GM12878 (cell line): ENCODE measurements around the gene OR2A5. TPM values are rescaled to one million over a fixed set of nuclear protein-coding genes. Genes with fewer than 3 reads are reported as not detected.

Experiments
- ATAC-seq: fragments of 200-7000 bp; cut with Tn5 transposase; 3 replicates; pipeline ENCODE4 v1.9.1; 2020; ENCODE audit warnings: mild to moderate bottlenecking, moderate library complexity
- BruUV-seq: library from RNA; stranded (reverse); fragments of 400-500 nt; replicated peaks from 2 replicates; lab custom pipeline; 2021; lab: Mats Ljungman, UMichigan
- CTCF ChIA-PET: fragments of 300-600 bp; sonication (Branson Sonifier 250); formaldehyde crosslinking; extraction: SDS; loops from one replicate; lab custom pipeline; 2021; ENCODE audit warnings: inconsistent platforms; lab: Yijun Ruan, JAX
- POLR2A ChIA-PET: fragments of 350-600 bp; formaldehyde crosslinking; extraction: SDS; loops from one replicate; lab custom pipeline; 2021; ENCODE audit warnings: inconsistent platforms; lab: Charles Lee
- RAD21 ChIA-PET: fragments of 300-600 bp; sonication (Branson Sonifier 250); formaldehyde crosslinking; loops from one replicate; lab custom pipeline; 2023; ENCODE audit warnings: antibody characterized with exemption; ENCODE audit not compliant: unreplicated experiment; lab: Charles Lee
- SMC1A ChIA-PET: fragments of 300-600 bp; sonication (Branson Sonifier 250); formaldehyde crosslinking; loops from one replicate; lab custom pipeline; 2023; ENCODE audit not compliant: unreplicated experiment, uncharacterized antibody; lab: Charles Lee
- DNase-seq: peaks from one replicate; pipeline ENCODE4 v3.0.0-alpha.2; 2011; ENCODE audit warnings: low read depth, low spot score
- FAIRE-seq: peaks from 3 replicates; lab custom pipeline; 2011; peaks lifted over from hg19 to GRCh38; lab: Jason Lieb, UNC
- H2AFZ ChIP-seq: 2 replicates; pipeline ENCODE4 v1.6.0; 2011; ENCODE audit warnings: low read depth, low read length, control low read depth; ENCODE audit not compliant: control insufficient read depth
- H3K27ac ChIP-seq: 2 replicates; pipeline ENCODE4 v1.5.1; 2011; ENCODE audit warnings: control low read depth; ENCODE audit not compliant: control insufficient read depth, insufficient read depth
- H3K27me3 ChIP-seq, 2 experiments: replicated peaks in 1 of 2; 2 replicates each; pipeline versions ENCODE4 v1.6.0 to v1.6.1; 2011; ENCODE audit warnings: low read length in 1 of 2; ENCODE audit not compliant: control insufficient read depth in 2 of 2, insufficient read depth in 2 of 2
- H3K36me3 ChIP-seq, 2 experiments: 2 replicates each; pipeline ENCODE4 v1.5.1; 2011; ENCODE audit warnings: low read length in 1 of 2; ENCODE audit not compliant: control insufficient read depth in 2 of 2, insufficient read depth in 2 of 2
- H3K4me1 ChIP-seq: 2 replicates; pipeline ENCODE4 v1.6.1; 2011; ENCODE audit warnings: mild to moderate bottlenecking, low read length, moderate library complexity, mixed read lengths; ENCODE audit not compliant: control insufficient read depth, insufficient read depth
- H3K4me2 ChIP-seq: 2 replicates; pipeline ENCODE4 v1.6.0; 2011; ENCODE audit warnings: control low read depth; ENCODE audit not compliant: control insufficient read depth, insufficient read depth
- H3K4me3 ChIP-seq: fragments of 200-600 bp; sonication (generic); 2 replicates; pipeline ENCODE4 v1.5.1; 2016
- H3K79me2 ChIP-seq: 2 replicates; pipeline ENCODE4 v1.6.0; 2011; ENCODE audit warnings: low read length; ENCODE audit not compliant: control insufficient read depth, insufficient read depth
- H3K9ac ChIP-seq: 2 replicates; pipeline ENCODE4 v1.8.0; 2011; ENCODE audit warnings: low read length, control low read depth, mixed read lengths; ENCODE audit not compliant: control insufficient read depth, insufficient read depth
- H3K9me3 ChIP-seq: replicated peaks from 3 replicates; pipeline ENCODE4 v1.5.1; 2011; ENCODE audit warnings: mild to moderate bottlenecking, low read length; ENCODE audit not compliant: control insufficient read depth, insufficient read depth
- H4K20me1 ChIP-seq: 2 replicates; pipeline ENCODE4 v1.6.0; 2011; ENCODE audit not compliant: control insufficient read depth, insufficient read depth
- CBX5 ChIP-seq: sonication (generic); IDR thresholded peaks from 2 replicates; pipeline ENCODE4 v1.6.1; 2016; ENCODE audit warnings: low read depth, moderate library complexity, mild to moderate bottlenecking, inconsistent platforms
- DPF2 ChIP-seq: fragments of 450-650 bp; IDR thresholded peaks from 2 replicates; pipeline ENCODE4 v1.6.1; 2017; ENCODE audit warnings: mild to moderate bottlenecking
- EED ChIP-seq: sonication (generic); IDR thresholded peaks from 2 replicates; pipeline ENCODE4 v1.6.1; 2016; ENCODE audit warnings: antibody characterized with exemption, low read depth
- HCFC1 ChIP-seq: fragments of 150-350 bp; IDR thresholded peaks from 2 replicates; pipeline ENCODE4 v1.6.1; 2014; ENCODE audit warnings: low read length
- HDGF ChIP-seq: fragments of 450-650 bp; IDR thresholded peaks from 2 replicates; pipeline ENCODE4 v1.6.1; 2016; ENCODE audit warnings: antibody characterized with exemption
- IKZF2 ChIP-seq, 2 experiments: fragments of 450-650 bp; IDR thresholded peaks; 2 replicates each; pipeline ENCODE4 v1.6.1; 2017; ENCODE audit warnings: mild to moderate bottlenecking in 2 of 2, moderate library complexity in 2 of 2
- JUNB ChIP-seq: IDR thresholded peaks from 2 replicates; pipeline ENCODE4 v1.6.1; 2016; ENCODE audit warnings: antibody characterized with exemption, mild to moderate bottlenecking
- MEF2B ChIP-seq: fragments of 450-650 bp; IDR thresholded peaks from 2 replicates; pipeline ENCODE4 v1.6.1; 2018; ENCODE audit warnings: mild to moderate bottlenecking, moderate library complexity; ENCODE audit not compliant: partially characterized antibody, poor library complexity, severe bottlenecking
- NFYA ChIP-seq: IDR thresholded peaks from 2 replicates; pipeline ENCODE4 v1.6.1; 2011; ENCODE audit warnings: low read depth, mild to moderate bottlenecking, low read length, improper control_type of control experiment, borderline replicate concordance
- POU2F2 ChIP-seq: IDR thresholded peaks from 3 replicates; pipeline ENCODE4 v1.6.1; 2011; ENCODE audit warnings: low read depth, mild to moderate bottlenecking, low read length, borderline replicate concordance
- STAT3 ChIP-seq: IDR thresholded peaks from 2 replicates; pipeline ENCODE4 v1.6.1; 2011; ENCODE audit warnings: low read depth, low read length, improper control_type of control experiment
- ZNF207 ChIP-seq: fragments of 450-650 bp; IDR thresholded peaks from 2 replicates; pipeline ENCODE4 v1.6.1; 2014; ENCODE audit warnings: antibody characterized with exemption, mild to moderate bottlenecking, borderline replicate concordance
- in situ Hi-C: fragments of 300-500 bp; cut with MboI; formaldehyde crosslinking; loops from 9 replicates; pipeline ENCODE4 v1.14.3; 2018; ENCODE audit warnings: mixed read lengths
- intact Hi-C: fragments of 100-400 bp; cut with micrococcal nuclease; formaldehyde crosslinking; loops from one replicate; pipeline ENCODE4 v1.14.2; 2022; ENCODE audit not compliant: unreplicated experiment
- polyA plus RNA-seq, 11 experiments: library from polyadenylated mRNA; depleted of rRNA in 4 of 11; unstranded in 6 of 11; stranded (reverse) in 5 of 11; fragments of >200 nt; fragmentation: Nextera tagmentation in 4 of 11; fragmentation: Illumina TruSeq in 1 of 11; extraction: Ambion mirVana in 4 of 11; extraction: Trizol in 1 of 11; gene quantifications; 1 replicate in 1 of 11; 2 replicates in 10 of 11; pipeline versions ENCODE4 v1.2.1 to v1.2.3, GENCODE V29; 2011 to 2016; ENCODE audit warnings: inconsistent platforms in 2 of 11, missing spikeins in 2 of 11, low read depth in 1 of 11
- total RNA-seq, 4 experiments: library from RNA; depleted of rRNA in 3 of 4; stranded (reverse); fragments of >200 nt in 3 of 4; fragmentation: Illumina TruSeq in 1 of 4; extraction: Trizol in 1 of 4; gene quantifications; 2 replicates each; pipeline versions ENCODE4 v1.2.1 to v1.2.3, GENCODE V29; 2013 to 2021
- TF ChIP-seq, protein P1 (sequence below): fragments of 450-650 bp; IDR thresholded peaks from 2 replicates; pipeline ENCODE4 v1.6.1; 2017; ENCODE audit warnings: mild to moderate bottlenecking, moderate library complexity
- TF ChIP-seq, protein P2 (sequence below), 3 experiments: IDR thresholded peaks in 2 of 3; conservative IDR thresholded peaks in 1 of 3; 2 replicates each; pipeline ENCODE4 v1.5.1; 2011; ENCODE audit warnings: low read depth in 3 of 3, low read length in 3 of 3, mild to moderate bottlenecking in 3 of 3, control low read depth in 2 of 3, moderate library complexity in 2 of 3, inconsistent platforms in 1 of 3, mixed read lengths in 1 of 3; ENCODE audit not compliant: control insufficient read depth in 2 of 3, insufficient read depth in 1 of 3; ENCODE audit errors: extremely low read depth in 1 of 3
- TF ChIP-seq, protein P3 (sequence below): fragments of 150-350 bp; IDR thresholded peaks from 2 replicates; pipeline ENCODE4 v1.6.1; 2016; ENCODE audit warnings: low read depth, low read length

Gene OR2A5
- total and polyA plus RNA-seq, 10 of the 15 experiments (the other 5 are each of a cell fraction or from before 2014, with no cell fraction given): 0.19 TPM; not detected in 9

DNA sequence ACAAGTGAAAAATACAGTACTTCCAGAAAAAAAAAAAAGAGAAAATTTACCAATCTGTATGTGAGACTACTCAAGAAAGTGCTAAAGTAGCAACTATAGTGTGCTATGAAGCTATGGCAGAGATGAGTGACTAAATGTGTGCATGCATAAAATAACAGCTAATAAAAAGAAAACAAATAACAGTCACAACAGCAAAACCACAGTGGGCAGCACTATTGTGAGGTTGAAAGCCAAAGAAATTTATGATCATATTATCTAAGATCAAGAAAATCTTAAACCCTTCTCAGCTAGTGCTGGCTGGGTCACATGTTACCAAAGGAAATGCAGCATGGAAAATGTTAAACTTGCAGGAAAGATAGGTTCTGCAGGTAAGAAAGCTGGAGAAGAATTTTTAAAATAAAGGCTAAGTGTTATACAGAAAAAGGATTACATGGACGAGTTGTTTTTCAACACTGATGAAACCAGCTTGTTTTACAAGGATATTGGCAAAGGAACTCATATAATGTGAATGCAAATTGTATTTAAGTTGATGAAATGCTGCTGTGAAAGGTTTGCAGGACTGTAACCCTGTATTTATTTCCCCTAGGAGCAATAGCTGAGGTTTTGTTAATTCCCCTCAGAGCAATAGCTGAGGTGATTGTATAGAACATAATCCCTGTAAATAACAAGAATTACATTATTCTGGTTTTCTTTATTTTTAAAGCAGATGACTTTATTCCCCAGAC is 15.6 kb upstream of the OR2A5 start (continued):
- TF ChIP-seq NFYA (no peak), CBX5 (no peak), JUNB (no peak), HDGF (no peak), POU2F2 (no peak), IKZF2 (IDR thresholded peaks at IDR 0.05) (no peak), STAT3 (no peak)

DNA sequence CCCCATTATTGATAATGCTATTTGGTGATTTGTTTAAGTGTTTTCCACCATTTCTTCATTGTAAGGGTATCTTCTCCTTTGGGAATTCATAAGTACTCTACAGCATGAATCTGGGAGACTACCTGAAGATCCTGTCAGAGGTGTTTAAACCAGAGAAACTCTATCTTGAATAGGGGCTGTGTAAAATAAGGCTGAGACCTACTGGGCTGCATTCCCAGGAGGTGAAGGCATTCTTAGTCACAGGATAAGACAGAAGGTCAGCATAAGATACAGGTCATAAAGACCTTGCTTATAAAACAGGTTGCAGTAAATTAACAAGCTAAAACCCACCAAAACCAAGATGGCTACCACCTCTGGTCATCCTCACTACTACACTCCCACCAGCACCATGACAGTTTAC is 13.4 kb upstream of the OR2A5 start:
- Histone ChIP-seq H3K4me2 (no peak overlapping the region), H3K27me3 (no peaks in the 10 kb centered on the region; a peak in 1 of 4 replicates), H3K4me1 (no peaks in the 10 kb centered on the region), H3K9me3 (no peaks in the 10 kb centered on the region), H3K9ac (no peak overlapping the region), H2AFZ (no peak overlapping the region), H3K36me3 (no peaks in the 10 kb centered on the region), H3K4me3 (no peak overlapping the region), H3K27ac (no peak overlapping the region), H4K20me1 (no peaks in the 10 kb centered on the region), H3K79me2 (no peaks in the 10 kb centered on the region)
- ChIA-PET RAD21 (no interaction called here), POLR2A (no interaction called here), SMC1A (no interaction called here), CTCF (interaction anchor here (0.6 kb wide), 1 partner anchor 570 kb away, joined by 3 read pairs; no protein-coding TSS in a partner anchor)
- DNase-seq (no peak), FAIRE-seq (no peak), ATAC-seq (no peak)
- intact Hi-C loops: no loop called here
- BruUV-seq: no TSS peak
- in situ Hi-C loops: no loop called here
- no peak for TF ChIP-seq EED
- no peak for TF ChIP-seq ZNF207
- TF ChIP-seq, protein P1, sequence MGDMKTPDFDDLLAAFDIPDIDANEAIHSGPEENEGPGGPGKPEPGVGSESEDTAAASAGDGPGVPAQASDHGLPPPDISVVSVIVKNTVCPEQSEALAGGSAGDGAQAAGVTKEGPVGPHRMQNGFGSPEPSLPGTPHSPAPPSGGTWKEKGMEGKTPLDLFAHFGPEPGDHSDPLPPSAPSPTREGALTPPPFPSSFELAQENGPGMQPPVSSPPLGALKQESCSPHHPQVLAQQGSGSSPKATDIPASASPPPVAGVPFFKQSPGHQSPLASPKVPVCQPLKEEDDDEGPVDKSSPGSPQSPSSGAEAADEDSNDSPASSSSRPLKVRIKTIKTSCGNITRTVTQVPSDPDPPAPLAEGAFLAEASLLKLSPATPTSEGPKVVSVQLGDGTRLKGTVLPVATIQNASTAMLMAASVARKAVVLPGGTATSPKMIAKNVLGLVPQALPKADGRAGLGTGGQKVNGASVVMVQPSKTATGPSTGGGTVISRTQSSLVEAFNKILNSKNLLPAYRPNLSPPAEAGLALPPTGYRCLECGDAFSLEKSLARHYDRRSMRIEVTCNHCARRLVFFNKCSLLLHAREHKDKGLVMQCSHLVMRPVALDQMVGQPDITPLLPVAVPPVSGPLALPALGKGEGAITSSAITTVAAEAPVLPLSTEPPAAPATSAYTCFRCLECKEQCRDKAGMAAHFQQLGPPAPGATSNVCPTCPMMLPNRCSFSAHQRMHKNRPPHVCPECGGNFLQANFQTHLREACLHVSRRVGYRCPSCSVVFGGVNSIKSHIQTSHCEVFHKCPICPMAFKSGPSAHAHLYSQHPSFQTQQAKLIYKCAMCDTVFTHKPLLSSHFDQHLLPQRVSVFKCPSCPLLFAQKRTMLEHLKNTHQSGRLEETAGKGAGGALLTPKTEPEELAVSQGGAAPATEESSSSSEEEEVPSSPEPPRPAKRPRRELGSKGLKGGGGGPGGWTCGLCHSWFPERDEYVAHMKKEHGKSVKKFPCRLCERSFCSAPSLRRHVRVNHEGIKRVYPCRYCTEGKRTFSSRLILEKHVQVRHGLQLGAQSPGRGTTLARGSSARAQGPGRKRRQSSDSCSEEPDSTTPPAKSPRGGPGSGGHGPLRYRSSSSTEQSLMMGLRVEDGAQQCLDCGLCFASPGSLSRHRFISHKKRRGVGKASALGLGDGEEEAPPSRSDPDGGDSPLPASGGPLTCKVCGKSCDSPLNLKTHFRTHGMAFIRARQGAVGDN: no peak
- TF ChIP-seq, protein P2, sequence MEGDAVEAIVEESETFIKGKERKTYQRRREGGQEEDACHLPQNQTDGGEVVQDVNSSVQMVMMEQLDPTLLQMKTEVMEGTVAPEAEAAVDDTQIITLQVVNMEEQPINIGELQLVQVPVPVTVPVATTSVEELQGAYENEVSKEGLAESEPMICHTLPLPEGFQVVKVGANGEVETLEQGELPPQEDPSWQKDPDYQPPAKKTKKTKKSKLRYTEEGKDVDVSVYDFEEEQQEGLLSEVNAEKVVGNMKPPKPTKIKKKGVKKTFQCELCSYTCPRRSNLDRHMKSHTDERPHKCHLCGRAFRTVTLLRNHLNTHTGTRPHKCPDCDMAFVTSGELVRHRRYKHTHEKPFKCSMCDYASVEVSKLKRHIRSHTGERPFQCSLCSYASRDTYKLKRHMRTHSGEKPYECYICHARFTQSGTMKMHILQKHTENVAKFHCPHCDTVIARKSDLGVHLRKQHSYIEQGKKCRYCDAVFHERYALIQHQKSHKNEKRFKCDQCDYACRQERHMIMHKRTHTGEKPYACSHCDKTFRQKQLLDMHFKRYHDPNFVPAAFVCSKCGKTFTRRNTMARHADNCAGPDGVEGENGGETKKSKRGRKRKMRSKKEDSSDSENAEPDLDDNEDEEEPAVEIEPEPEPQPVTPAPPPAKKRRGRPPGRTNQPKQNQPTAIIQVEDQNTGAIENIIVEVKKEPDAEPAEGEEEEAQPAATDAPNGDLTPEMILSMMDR (IDR thresholded peaks at IDR 0.05 in 2 of 3, conservative IDR thresholded peaks at IDR 0.05 in 1 of 3; ENCODE audit: control insufficient read depth in 2 of 3, extremely low read depth in 1 of 3, insufficient read depth in 1 of 3, low read depth in 3 of 3, low read length in 3 of 3): no peak
- no peak for TF ChIP-seq HCFC1
- no peak for TF ChIP-seq MEF2B
- TF ChIP-seq, protein P3, sequence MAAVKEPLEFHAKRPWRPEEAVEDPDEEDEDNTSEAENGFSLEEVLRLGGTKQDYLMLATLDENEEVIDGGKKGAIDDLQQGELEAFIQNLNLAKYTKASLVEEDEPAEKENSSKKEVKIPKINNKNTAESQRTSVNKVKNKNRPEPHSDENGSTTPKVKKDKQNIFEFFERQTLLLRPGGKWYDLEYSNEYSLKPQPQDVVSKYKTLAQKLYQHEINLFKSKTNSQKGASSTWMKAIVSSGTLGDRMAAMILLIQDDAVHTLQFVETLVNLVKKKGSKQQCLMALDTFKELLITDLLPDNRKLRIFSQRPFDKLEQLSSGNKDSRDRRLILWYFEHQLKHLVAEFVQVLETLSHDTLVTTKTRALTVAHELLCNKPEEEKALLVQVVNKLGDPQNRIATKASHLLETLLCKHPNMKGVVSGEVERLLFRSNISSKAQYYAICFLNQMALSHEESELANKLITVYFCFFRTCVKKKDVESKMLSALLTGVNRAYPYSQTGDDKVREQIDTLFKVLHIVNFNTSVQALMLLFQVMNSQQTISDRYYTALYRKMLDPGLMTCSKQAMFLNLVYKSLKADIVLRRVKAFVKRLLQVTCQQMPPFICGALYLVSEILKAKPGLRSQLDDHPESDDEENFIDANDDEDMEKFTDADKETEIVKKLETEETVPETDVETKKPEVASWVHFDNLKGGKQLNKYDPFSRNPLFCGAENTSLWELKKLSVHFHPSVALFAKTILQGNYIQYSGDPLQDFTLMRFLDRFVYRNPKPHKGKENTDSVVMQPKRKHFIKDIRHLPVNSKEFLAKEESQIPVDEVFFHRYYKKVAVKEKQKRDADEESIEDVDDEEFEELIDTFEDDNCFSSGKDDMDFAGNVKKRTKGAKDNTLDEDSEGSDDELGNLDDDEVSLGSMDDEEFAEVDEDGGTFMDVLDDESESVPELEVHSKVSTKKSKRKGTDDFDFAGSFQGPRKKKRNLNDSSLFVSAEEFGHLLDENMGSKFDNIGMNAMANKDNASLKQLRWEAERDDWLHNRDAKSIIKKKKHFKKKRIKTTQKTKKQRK: no peak
- no peak for TF ChIP-seq DPF2
